Measurements from ENCODE around the gene SOAT1. TPM values are rescaled to one million over a fixed set of nuclear protein-coding genes. Genes with fewer than 3 reads are reported as not detected.
A peak's percentile ranks its signal among the peaks of the same experiment; 100 is the strongest.

SOAT1 gene
- total RNA-seq, 2 experiments from 2014 or later, result 35.7 to 37.2 TPM

- TF ChIP-seq, protein P1, sequence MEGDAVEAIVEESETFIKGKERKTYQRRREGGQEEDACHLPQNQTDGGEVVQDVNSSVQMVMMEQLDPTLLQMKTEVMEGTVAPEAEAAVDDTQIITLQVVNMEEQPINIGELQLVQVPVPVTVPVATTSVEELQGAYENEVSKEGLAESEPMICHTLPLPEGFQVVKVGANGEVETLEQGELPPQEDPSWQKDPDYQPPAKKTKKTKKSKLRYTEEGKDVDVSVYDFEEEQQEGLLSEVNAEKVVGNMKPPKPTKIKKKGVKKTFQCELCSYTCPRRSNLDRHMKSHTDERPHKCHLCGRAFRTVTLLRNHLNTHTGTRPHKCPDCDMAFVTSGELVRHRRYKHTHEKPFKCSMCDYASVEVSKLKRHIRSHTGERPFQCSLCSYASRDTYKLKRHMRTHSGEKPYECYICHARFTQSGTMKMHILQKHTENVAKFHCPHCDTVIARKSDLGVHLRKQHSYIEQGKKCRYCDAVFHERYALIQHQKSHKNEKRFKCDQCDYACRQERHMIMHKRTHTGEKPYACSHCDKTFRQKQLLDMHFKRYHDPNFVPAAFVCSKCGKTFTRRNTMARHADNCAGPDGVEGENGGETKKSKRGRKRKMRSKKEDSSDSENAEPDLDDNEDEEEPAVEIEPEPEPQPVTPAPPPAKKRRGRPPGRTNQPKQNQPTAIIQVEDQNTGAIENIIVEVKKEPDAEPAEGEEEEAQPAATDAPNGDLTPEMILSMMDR (IDR thresholded peaks at IDR 0.05), result no peak
- intact Hi-C loops (cut with DNase I, micrococcal nuclease), result no loop called here
- Histone ChIP-seq H3K9me3 (ENCODE audit: control insufficient read depth in 1 of 2, insufficient read depth in 1 of 2, low read length in 2 of 2) (peaks cover 0 to 5% of the 10 kb centered on the region in 2 experiments), H3K27me3 (ENCODE audit: control insufficient read depth in 1 of 2, insufficient read depth in 2 of 2, low read length in 2 of 2) (no peaks in the 10 kb centered on the region), H3K27ac (ENCODE audit: low read depth in 1 of 2, low read length in 2 of 2) (no peak overlapping the region), H3K4me1 (ENCODE audit: insufficient read depth, low read length) (no peaks in the 10 kb centered on the region), H3K4me3 (ENCODE audit: low read length) (no peak overlapping the region), H3K36me3 (ENCODE audit: insufficient read depth, low read length) (peaks cover 34% of the 10 kb centered on the region)
- Mint-ChIP-seq H3K27ac (no peak overlapping the region), H3K4me3 (no peak overlapping the region), H3K9me3 (no peaks in the 10 kb centered on the region), H3K4me1 (ENCODE audit: low read depth) (peaks cover 44% of the 10 kb centered on the region), H3K36me3 (ENCODE audit: low read depth) (peaks cover 89% of the 10 kb centered on the region), H3K27me3 (no peaks in the 10 kb centered on the region)
- DNase-seq (no peak), ATAC-seq (ENCODE audit: poor library complexity) (no peak)
- ChIA-PET POLR2A (no interaction called here), CTCF (no interaction called here)
These were observed 33.6 kb downstream of the SOAT1 start for GRCh38 chr1:179327196-179327595.

- Histone ChIP-seq H3K27ac (ENCODE audit: low read depth in 1 of 2, low read length in 2 of 2) (no peak overlapping the region), H3K4me1 (ENCODE audit: insufficient read depth, low read length) (no peaks in the 10 kb centered on the region), H3K4me3 (ENCODE audit: low read length) (no peak overlapping the region), H3K36me3 (ENCODE audit: insufficient read depth, low read length) (peaks cover 36% of the 10 kb centered on the region), H3K27me3 (ENCODE audit: control insufficient read depth in 1 of 2, insufficient read depth in 2 of 2, low read length in 2 of 2) (no peaks in the 10 kb centered on the region), H3K9me3 (ENCODE audit: control insufficient read depth in 1 of 2, insufficient read depth in 1 of 2, low read length in 2 of 2) (peaks cover 0 to 5% of the 10 kb centered on the region in 2 experiments)
- CTCF ChIA-PET, result no interaction called here
- H3K4me3 Mint-ChIP-seq, result no peak overlapping the region
- no peaks in the 10 kb centered on the region for H3K9me3 Mint-ChIP-seq
- ATAC-seq (ENCODE audit: poor library complexity) (no peak), DNase-seq (peak in 3 of 14 experiments; percentile 7 to 26 (median 24))
- intact Hi-C loops (cut with DNase I, micrococcal nuclease), result no loop called here
- POLR2A ChIA-PET, result no interaction called here
- H3K27ac Mint-ChIP-seq, result no peak overlapping the region
- no peaks in the 10 kb centered on the region for H3K27me3 Mint-ChIP-seq
- peaks cover 89% of the 10 kb centered on the region for H3K36me3 Mint-ChIP-seq (ENCODE audit: low read depth)
- TF ChIP-seq, protein P1 (IDR thresholded peaks at IDR 0.05), result no peak
- H3K4me1 Mint-ChIP-seq (ENCODE audit: low read depth), result peaks cover 39% of the 10 kb centered on the region
These were observed 34.1 kb downstream of the SOAT1 start for GRCh38 chr1:179327679-179328078.

- peaks cover 33% of the 10 kb centered on the region for H3K4me1 Mint-ChIP-seq (ENCODE audit: low read depth)
- H3K27ac ChIP-seq (ENCODE audit: low read depth in 1 of 2, low read length in 2 of 2), result no peak overlapping the region
- H3K4me3 Mint-ChIP-seq, result no peak overlapping the region
- peaks cover 33% of the 10 kb centered on the region for H3K36me3 ChIP-seq (ENCODE audit: insufficient read depth, low read length)
- ChIA-PET POLR2A (no interaction called here), CTCF (no interaction called here)
- H3K4me3 ChIP-seq (ENCODE audit: low read length), result no peak overlapping the region
- H3K9me3 Mint-ChIP-seq, result no peaks in the 10 kb centered on the region
- TF ChIP-seq, protein P1 (IDR thresholded peaks at IDR 0.05), result no peak
- peak overlapping the region; percentile 71 for H3K27ac Mint-ChIP-seq
- H3K27me3 Mint-ChIP-seq, result no peaks in the 10 kb centered on the region
- intact Hi-C loops (cut with DNase I, micrococcal nuclease), result no loop called here
- no peaks in the 10 kb centered on the region for H3K4me1 ChIP-seq (ENCODE audit: insufficient read depth, low read length)
- peaks cover 82% of the 10 kb centered on the region for H3K36me3 Mint-ChIP-seq (ENCODE audit: low read depth)
- no peak for DNase-seq
- H3K9me3 ChIP-seq (ENCODE audit: control insufficient read depth in 1 of 2, insufficient read depth in 1 of 2, low read length in 2 of 2), result peaks cover 0 to 5% of the 10 kb centered on the region in 2 experiments
- ATAC-seq (ENCODE audit: poor library complexity), result no peak
- no peaks in the 10 kb centered on the region for H3K27me3 ChIP-seq (ENCODE audit: control insufficient read depth in 1 of 2, insufficient read depth in 2 of 2, low read length in 2 of 2)
These were observed 36.3 kb downstream of the SOAT1 start for GRCh38 chr1:179329862-179330261.

All from CD4-positive, alpha-beta T cell (primary cell).